HG02981 (cell line): ENCODE data around the gene REG4.
"Not testable (repeated sequence)": the region's sequence is repeated elsewhere in the genome, so short reads cannot be mapped to it uniquely, and the experiment has no call there.

Experiments used
- ATAC-seq: cut with Tn5 transposase; IDR thresholded peaks from one replicate; pipeline ENCODE4 v1.9.1; 2021; ENCODE audit warnings: mild to moderate bottlenecking, moderate library complexity; ENCODE audit not compliant: unreplicated experiment

Gene REG4

GRCh38 chr1:119811387-119811786 lies at the start of gene REG4:
REG4 (minus strand) TSS chr1:119811460; CDS start chr1:119808769, 2,691 bp downstream.
- ATAC-seq = no peak

GRCh38 chr1:119859647-119860046 lies 48.4 kb upstream of the REG4 start:
- ATAC-seq = no peak

GRCh38 chr1:119858556-119859214 lies 47.4 kb upstream of the REG4 start:
- ATAC-seq = not testable (repeated sequence)

GRCh38 chr1:119858126-119858525 lies 46.9 kb upstream of the REG4 start:
- no peak for ATAC-seq

DNA sequence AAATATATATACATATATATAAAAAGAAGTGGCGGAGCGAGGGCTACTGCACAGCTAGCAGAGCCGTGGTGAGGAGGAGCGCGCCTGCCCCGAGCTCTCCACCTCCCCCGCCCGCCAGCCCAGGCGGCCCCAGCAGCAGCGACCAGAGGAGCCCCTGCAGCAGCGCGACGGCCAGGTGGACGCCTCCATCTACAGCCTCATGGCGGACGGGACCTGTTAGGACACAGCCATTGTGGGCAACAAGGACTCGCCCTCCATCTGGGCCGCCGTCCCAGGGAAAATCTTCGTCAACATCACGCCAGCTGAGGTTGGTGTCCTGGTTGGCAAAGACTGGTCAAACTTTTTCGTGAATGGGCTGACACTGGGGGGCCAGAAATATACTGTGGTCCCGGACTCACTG lies 41.9 kb upstream of the REG4 start:
- no peak for ATAC-seq

GRCh38 chr1:119844206-119844605 lies 32.9 kb upstream of the REG4 start:
- ATAC-seq = not testable (repeated sequence)

GRCh38 chr1:119841306-119841705 lies 30.0 kb upstream of the REG4 start:
- no peak for ATAC-seq

GRCh38 chr1:119840745-119841144 lies 29.5 kb upstream of the REG4 start:
- no peak for ATAC-seq

DNA sequence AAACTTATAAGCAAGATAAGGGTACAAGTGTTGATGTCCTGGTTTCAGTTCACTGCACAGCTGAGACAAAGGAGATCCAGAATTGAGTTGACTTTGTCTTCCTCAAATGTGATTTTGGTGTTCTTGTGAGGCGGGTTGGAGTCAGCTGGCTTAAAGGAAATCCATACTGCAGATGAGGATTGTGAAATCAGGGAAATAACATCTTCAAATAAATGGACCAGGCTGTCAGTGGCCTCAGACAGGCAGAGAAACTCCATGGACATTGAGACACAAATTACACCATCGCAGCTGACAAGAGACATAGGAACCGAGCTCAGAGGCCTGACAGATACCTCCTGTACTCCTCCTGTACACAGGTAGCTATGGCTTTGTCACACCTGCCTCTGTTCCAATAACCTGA lies 27.0 kb upstream of the REG4 start:
- ATAC-seq = no peak

DNA sequence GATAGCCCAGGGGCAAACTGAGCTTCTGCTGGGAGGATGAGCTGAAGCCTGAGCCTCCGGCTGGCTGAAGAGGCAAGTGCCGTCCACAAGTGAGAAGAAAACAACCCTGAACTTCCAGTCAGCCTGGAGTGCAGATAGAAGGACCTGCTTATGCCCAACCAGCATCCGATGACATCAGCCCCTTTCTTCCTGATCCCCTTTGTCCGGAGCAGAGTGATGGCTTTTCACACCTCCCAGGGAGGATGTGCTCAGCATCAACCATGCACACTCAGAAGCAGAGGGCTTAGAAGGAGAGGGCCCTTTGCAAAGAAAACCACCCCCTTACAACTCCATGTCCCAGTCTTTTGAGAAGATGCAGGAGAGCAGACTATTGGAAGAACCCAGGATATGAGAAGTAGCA lies 23.7 kb upstream of the REG4 start:
- no peak for ATAC-seq

DNA sequence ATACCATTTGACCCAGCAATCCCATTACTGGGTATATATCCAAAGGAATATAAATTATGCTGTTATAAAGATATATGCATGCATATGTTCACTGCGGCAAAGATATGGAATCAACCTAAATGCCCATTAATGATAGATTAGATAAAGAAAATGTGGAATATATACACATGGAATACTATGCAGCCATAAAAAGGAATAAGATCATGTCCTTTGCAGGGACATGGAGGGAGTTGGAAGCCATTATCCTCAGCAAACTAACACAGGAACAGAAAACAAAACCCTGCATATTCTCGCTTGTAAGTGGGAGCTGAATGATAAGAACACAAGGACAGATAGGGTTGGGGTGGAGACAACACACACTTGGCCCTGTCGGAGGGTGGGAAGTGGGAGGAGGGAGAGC lies 19.8 kb upstream of the REG4 start:
- no peak for ATAC-seq

DNA sequence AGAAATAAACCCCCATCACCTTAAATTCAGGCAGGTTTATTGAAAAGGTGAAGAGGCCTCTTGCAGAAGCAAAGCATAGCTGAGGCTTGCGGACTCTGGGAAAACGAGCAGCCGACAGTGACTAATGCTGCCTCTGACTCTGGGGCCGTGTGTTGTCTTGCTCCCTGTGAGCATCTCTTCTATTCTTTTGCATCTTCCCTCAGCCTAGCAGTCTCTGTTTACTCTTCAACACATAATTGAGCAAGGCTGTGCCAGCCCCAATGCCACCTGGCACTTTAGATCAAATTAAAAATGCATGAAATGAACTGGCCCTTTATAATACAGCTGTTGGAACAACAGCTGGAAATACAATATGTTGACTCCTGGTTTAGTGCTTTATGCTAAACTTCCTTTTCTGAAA lies 18.4 kb upstream of the REG4 start:
- no peak for ATAC-seq

DNA sequence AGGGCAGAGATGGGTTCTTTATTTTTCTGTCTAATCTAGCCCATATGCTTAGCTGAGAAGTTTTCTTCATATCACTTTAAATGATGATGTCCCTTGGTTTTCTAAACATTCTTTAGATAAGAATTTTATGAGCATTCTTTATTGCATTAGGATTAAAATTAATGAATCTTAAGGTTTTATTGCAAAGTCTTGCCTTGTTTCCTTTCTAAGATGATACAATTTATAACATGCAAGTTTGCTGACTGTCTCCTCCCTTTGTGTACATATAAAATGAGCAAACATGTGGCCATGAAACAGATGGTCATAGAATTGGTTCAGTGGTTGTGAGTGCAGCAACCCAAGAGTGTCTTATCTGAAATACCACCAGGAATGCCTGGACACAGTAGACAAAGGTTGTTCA lies 17.7 kb upstream of the REG4 start:
- ATAC-seq = not testable (repeated sequence)

DNA sequence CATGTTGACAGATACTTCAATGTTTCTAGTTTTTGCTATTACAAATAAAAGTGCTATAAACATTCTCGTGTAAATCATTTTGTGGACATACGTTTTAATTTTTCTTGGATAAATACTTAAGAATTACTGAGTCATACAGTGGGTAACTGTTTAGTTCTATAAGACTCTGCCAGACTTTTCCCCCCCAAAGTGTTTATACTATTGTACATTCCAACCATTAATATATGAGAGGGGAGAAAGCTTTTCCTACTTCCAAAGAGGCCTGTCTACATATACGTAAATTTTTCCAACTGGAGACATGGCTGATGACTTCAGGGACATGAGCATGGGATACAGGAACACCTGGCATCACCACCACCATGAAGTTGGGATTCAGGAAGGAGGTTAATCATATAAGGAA lies 17.0 kb upstream of the REG4 start:
- no peak for ATAC-seq

DNA sequence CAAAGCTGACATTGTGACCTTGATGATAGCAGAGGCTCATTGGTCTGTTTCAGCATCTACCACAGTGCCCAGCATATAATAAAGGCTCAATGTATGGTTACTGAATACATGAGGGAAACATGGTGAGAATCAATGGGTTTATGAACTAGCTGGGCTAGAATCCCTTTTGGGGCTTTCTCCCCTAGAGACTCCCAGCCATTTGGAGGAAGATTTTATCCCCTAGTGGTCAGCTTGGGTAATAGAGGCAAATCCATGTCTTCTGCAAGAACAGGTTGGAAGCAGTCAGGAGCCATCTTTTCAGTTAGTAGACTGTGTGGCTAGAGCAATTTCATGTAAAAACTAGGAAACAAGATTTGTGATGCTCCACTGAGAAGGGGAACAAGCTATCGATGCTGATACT lies 15.8 kb upstream of the REG4 start:
- ATAC-seq = no peak

DNA sequence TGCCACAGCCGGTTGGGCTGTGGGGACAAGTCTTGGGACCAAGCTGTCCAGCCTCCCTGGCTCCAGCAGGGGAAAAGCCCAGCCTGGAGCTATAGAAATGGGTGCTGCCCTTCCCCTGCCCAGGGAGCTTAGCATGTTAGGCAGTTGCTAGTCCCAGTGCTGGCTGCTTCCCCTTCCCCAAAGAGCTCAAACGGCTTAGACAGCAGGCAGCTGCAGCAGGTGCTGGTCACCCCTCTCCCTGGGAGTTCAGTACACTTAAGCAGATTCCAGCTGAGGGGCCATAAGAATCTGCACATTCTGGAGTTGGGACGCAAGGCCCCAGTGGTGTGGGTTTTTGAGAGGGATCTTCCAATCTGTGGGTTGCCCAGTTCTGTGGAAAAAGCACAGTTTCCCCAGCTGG lies 11.1 kb upstream of the REG4 start:
- ATAC-seq = no peak

DNA sequence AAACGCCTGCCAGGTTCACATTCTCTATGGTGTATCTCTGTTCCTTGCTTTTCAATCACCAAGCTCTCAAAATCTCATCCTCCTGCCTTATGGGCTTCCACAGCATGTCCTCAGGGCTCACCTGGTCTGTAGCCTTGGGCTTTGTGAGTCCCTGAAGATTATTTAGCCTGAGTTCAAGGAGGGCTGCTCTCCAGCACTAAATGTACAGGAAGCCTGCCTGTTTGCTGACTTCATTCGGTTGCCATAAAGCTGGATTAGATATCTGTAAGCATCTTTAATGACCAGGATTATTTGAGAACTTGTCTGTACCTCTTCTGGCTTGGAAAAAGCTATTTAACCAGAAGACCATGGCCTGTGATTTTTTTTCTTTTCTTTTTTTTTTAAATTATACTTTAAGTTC lies 6.9 kb upstream of the REG4 start:
- ATAC-seq = no peak

DNA sequence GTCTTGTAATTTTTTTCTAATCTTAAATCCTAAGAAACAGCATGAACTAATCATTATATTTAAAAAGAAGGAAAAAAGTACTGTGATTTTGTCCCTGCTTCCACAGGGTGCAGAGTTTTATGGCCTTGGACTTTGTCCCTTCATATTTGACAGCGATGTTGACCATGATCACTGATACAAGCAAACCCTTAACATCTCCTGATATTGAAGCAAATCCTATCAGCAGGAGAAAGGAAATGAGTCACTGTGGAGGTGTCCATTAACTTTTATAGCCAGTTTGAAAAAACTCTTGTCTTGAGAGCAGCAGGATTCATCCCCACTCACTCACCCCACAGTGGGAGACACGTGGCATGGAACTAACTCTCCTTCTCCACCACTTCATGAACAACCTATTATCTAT lies 5.1 kb upstream of the REG4 start:
- no peak for ATAC-seq

- no peak for ATAC-seq
Observed at GRCh38 chr1:119815928-119816327, 4.7 kb upstream of the REG4 start.

DNA sequence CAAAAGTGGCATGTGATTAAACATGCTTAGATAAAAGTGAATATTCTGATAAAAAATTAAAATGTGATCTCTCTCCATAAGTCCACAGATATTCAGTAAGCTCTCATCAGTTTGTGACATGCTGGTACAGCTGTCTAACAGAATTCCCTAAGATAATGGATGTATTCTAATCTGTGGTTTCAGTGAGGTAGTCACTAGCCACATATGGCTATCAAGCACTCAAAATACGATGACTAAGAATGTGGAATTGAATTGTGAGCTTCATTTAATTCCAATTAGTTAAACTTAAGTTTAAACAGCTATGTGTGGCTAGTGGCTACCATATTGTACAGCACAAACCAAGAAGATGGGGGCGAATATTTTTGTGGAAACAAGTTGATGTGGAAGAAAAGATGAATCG lies 4.1 kb upstream of the REG4 start:
- ATAC-seq = no peak

- ATAC-seq = no peak
Observed at GRCh38 chr1:119814288-119814687, 3.0 kb upstream of the REG4 start.

- no peak for ATAC-seq
Observed at GRCh38 chr1:119811985-119812557, 811 bp upstream of the REG4 start.

DNA sequence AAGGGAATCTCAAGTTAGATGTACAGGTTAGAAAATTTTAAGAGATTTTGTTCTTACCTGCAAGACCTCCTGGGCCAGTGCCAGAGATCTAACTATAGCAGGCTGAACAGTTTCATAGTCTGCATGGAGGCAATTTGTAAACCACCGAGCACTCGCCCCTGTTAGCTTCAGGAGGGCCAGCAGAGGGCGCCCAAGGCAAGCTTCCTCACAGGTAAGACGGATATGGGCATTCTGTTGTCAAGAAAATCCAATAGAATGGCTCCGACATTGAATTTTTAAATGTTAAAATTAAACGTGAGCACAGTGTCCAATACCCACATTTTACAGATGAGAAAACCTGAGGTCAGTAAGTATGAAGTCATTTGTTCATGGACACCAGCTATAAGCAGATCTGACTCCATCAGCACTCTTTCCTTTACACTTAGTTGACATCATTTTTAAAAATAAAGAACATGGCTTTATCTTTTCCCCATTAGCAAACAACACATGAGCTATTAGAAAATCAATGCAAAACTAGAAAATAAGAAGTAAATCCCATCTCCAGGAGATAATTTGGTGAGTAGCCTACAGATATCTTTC lies 2.2 kb downstream of the REG4 start:
- peak; percentile 88 for ATAC-seq
